ENCODE results near the gene SLC10A7.

SLC10A7 gene

DNA sequence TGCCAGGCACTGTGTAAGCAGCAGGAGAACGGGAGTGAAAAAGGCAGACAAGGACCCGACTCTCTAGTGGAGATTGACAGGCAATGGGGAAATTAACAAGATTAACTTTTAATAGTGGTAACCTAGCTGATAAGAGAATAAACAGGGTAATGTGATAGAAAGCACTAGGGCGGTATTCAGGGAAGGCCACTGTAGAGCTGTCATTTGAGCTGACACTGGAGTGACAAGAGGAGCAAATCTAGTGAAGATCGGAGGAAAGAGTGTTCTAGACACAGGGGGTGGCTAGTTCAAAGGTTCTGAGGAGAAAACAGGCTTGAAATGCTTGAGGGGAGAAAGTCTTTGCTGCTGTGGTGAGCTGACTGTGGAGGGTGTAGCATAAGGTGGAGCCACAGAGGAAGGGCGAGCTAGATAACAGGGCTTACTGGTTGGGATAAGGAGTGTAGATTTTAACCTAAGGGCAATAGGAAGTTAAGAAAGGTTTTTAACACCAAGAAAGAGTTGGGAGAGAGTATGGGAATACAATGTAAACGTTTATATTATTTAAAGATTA, 122.8 kb downstream of the SLC10A7 start:
- Histone ChIP-seq H3K4me1 (ENCODE audit: control insufficient read depth, low read length) (no peaks in the 10 kb centered on the region), H3K27me3 (ENCODE audit: control insufficient read depth, low read length) (no peaks in the 10 kb centered on the region), H3K4me2 (ENCODE audit: low read length) (no peak overlapping the region), H4K20me1 (ENCODE audit: control insufficient read depth, insufficient read depth, low read depth, low read length) (no peaks in the 10 kb centered on the region), H3K27ac (ENCODE audit: low read depth, low read length) (no peak overlapping the region), H3K79me2 (ENCODE audit: control insufficient read depth, low read length) (no peaks in the 10 kb centered on the region), H3K9me2 (replicated peaks; ENCODE audit: control insufficient read depth, low read length) (no peaks in the 10 kb centered on the region), H3K36me3 (ENCODE audit: control insufficient read depth, low read length) (no peaks in the 10 kb centered on the region), H3F3A (ENCODE audit: control insufficient read depth, insufficient read depth) (no peaks in the 10 kb centered on the region), H3K9me3 (ENCODE audit: control insufficient read depth, insufficient read depth, low read length) (no peaks in the 10 kb centered on the region), H3K4me3 (ENCODE audit: low read length) (no peak overlapping the region)
- no peak for TF ChIP-seq EZH2phosphoT487 (IDR thresholded peaks at IDR 0.05; ENCODE audit: borderline replicate concordance, low read length)
- no peak for TF ChIP-seq CTCF (IDR thresholded peaks at IDR 0.05; ENCODE audit: low read depth, low read length, poor library complexity, severe bottlenecking)

GRCh38 chr4:146398404-146398803, 123.3 kb downstream of the SLC10A7 start:
- Histone ChIP-seq H4K20me1 (ENCODE audit: control insufficient read depth, insufficient read depth, low read depth, low read length) (no peaks in the 10 kb centered on the region), H3K4me3 (ENCODE audit: low read length) (no peak overlapping the region), H3K27ac (ENCODE audit: low read depth, low read length) (no peak overlapping the region), H3F3A (ENCODE audit: control insufficient read depth, insufficient read depth) (no peaks in the 10 kb centered on the region), H3K4me2 (ENCODE audit: low read length) (no peak overlapping the region), H3K79me2 (ENCODE audit: control insufficient read depth, low read length) (no peaks in the 10 kb centered on the region), H3K36me3 (ENCODE audit: control insufficient read depth, low read length) (no peaks in the 10 kb centered on the region), H3K27me3 (ENCODE audit: control insufficient read depth, low read length) (no peaks in the 10 kb centered on the region), H3K4me1 (ENCODE audit: control insufficient read depth, low read length) (no peaks in the 10 kb centered on the region), H3K9me3 (ENCODE audit: control insufficient read depth, insufficient read depth, low read length) (no peaks in the 10 kb centered on the region), H3K9me2 (replicated peaks; ENCODE audit: control insufficient read depth, low read length) (no peaks in the 10 kb centered on the region)
- TF ChIP-seq CTCF (IDR thresholded peaks at IDR 0.05; ENCODE audit: low read depth, low read length, poor library complexity, severe bottlenecking), result no peak
- TF ChIP-seq EZH2phosphoT487 (IDR thresholded peaks at IDR 0.05; ENCODE audit: borderline replicate concordance, low read length), result no peak

GRCh38 chr4:146389561-146389960, 132.2 kb downstream of the SLC10A7 start:
- H3K27ac ChIP-seq (ENCODE audit: low read depth, low read length), result no peak overlapping the region
- no peaks in the 10 kb centered on the region for H3K9me3 ChIP-seq (ENCODE audit: control insufficient read depth, insufficient read depth, low read length)
- H3K4me3 ChIP-seq (ENCODE audit: low read length), result no peak overlapping the region
- H3K4me2 ChIP-seq (ENCODE audit: low read length), result no peak overlapping the region
- H4K20me1 ChIP-seq (ENCODE audit: control insufficient read depth, insufficient read depth, low read depth, low read length), result no peaks in the 10 kb centered on the region
- H3K36me3 ChIP-seq (ENCODE audit: control insufficient read depth, low read length), result no peaks in the 10 kb centered on the region
- TF ChIP-seq CTCF (IDR thresholded peaks at IDR 0.05; ENCODE audit: low read depth, low read length, poor library complexity, severe bottlenecking), result no peak
- TF ChIP-seq EZH2phosphoT487 (IDR thresholded peaks at IDR 0.05; ENCODE audit: borderline replicate concordance, low read length), result no peak
- no peaks in the 10 kb centered on the region for H3K4me1 ChIP-seq (ENCODE audit: control insufficient read depth, low read length)
- H3F3A ChIP-seq (ENCODE audit: control insufficient read depth, insufficient read depth), result no peaks in the 10 kb centered on the region
- no peaks in the 10 kb centered on the region for H3K9me2 ChIP-seq (replicated peaks; ENCODE audit: control insufficient read depth, low read length)
- no peaks in the 10 kb centered on the region for H3K27me3 ChIP-seq (ENCODE audit: control insufficient read depth, low read length)
- H3K79me2 ChIP-seq (ENCODE audit: control insufficient read depth, low read length), result no peaks in the 10 kb centered on the region

Measured in DOHH2 (cell line).